ENCODE measurements around the gene TMEM9B.
"Not testable (repeated sequence)": the region's sequence is repeated elsewhere in the genome, so short reads cannot be mapped to it uniquely, and the experiment has no call there.

Gene TMEM9B

GRCh38 chr11:8988329-8989234 lies 24.3 kb upstream of the TMEM9B start:
- H3K4me3 ChIP-seq (ENCODE audit: low read depth, low read length) = no peak overlapping the region
- DNase-seq (ENCODE audit: low read depth) = no peak
- TF ChIP-seq CTCF (IDR thresholded peaks at IDR 0.05; ENCODE audit: control insufficient read depth, extremely low read depth, insufficient read depth) = no peak

- no peak for TF ChIP-seq CTCF (IDR thresholded peaks at IDR 0.05; ENCODE audit: control insufficient read depth, extremely low read depth, insufficient read depth)
- DNase-seq (ENCODE audit: low read depth) = no peak
- H3K4me3 ChIP-seq (ENCODE audit: low read depth, low read length) = no peak overlapping the region
Observed at GRCh38 chr11:8987446-8987845, 23.2 kb upstream of the TMEM9B start.

GRCh38 chr11:8986772-8987171 lies 22.5 kb upstream of the TMEM9B start:
- not testable (repeated sequence) for DNase-seq (ENCODE audit: low read depth); H3K4me3 ChIP-seq (ENCODE audit: low read depth, low read length)

- DNase-seq (ENCODE audit: low read depth) = no peak
- no peak for TF ChIP-seq CTCF (IDR thresholded peaks at IDR 0.05; ENCODE audit: control insufficient read depth, extremely low read depth, insufficient read depth)
- no peak overlapping the region for H3K4me3 ChIP-seq (ENCODE audit: low read depth, low read length)
Observed at GRCh38 chr11:8985462-8985861, 21.2 kb upstream of the TMEM9B start.

GRCh38 chr11:8983552-8983951 lies 19.3 kb upstream of the TMEM9B start:
- no peak for DNase-seq (ENCODE audit: low read depth)
- H3K4me3 ChIP-seq (ENCODE audit: low read depth, low read length) = no peak overlapping the region
- TF ChIP-seq CTCF (IDR thresholded peaks at IDR 0.05; ENCODE audit: control insufficient read depth, extremely low read depth, insufficient read depth) = no peak

- TF ChIP-seq CTCF (IDR thresholded peaks at IDR 0.05; ENCODE audit: control insufficient read depth, extremely low read depth, insufficient read depth) = no peak
- no peak overlapping the region for H3K4me3 ChIP-seq (ENCODE audit: low read depth, low read length)
- DNase-seq (ENCODE audit: low read depth) = no peak
Observed at GRCh38 chr11:8980485-8980884, 16.2 kb upstream of the TMEM9B start.

- H3K4me3 ChIP-seq (ENCODE audit: low read depth, low read length); DNase-seq (ENCODE audit: low read depth): not testable (repeated sequence)
Observed at GRCh38 chr11:8979365-8979764, 15.1 kb upstream of the TMEM9B start.

GRCh38 chr11:8973121-8973520 lies 8.9 kb upstream of the TMEM9B start:
- TF ChIP-seq CTCF (IDR thresholded peaks at IDR 0.05; ENCODE audit: control insufficient read depth, extremely low read depth, insufficient read depth) = no peak
- H3K4me3 ChIP-seq (ENCODE audit: low read depth, low read length) = no peak overlapping the region
- DNase-seq (ENCODE audit: low read depth) = no peak

Measured in LNCaP clone FGC (cell line).